CD4-positive, alpha-beta T cell treated with Interferon alpha-2 for 1 hour (primary cell): ENCODE measurements around the gene SS18.
"Not testable (repeated sequence)": the region's sequence is repeated elsewhere in the genome, so short reads cannot be mapped to it uniquely, and the experiment has no call there.

Experiments used
- DNase-seq, 2 donors: peaks; one replicate each; pipeline ENCODE4 v3.0.0-alpha.2; 2020 to 2022

Gene SS18

GRCh38 chr18:26090130-26091046 lies at the start of gene SS18:
SS18 (minus strand) TSS chr18:26090613; CDS start chr18:26090569, 44 bp downstream.
- peak; percentile 91 to 92 for DNase-seq

- no peak for DNase-seq
These were observed 45.1 kb upstream of the SS18 start for GRCh38 chr18:26135548-26135947.

GRCh38 chr18:26134107-26134506 lies 43.7 kb upstream of the SS18 start:
- peak; percentile 10 to 28 for DNase-seq

- peak; percentile 64 to 67 for DNase-seq
These were observed 43.2 kb upstream of the SS18 start, which contains the start of gene PSMA8 for GRCh38 chr18:26133652-26134051. PSMA8 (plus strand) TSS chr18:26133869; CDS start chr18:26133966, 97 bp downstream.

GRCh38 chr18:26128192-26128591 lies 37.8 kb upstream of the SS18 start:
- DNase-seq: not testable (repeated sequence)

- no peak for DNase-seq
These were observed 37.4 kb upstream of the SS18 start for GRCh38 chr18:26127786-26128185.

GRCh38 chr18:26121994-26122393 lies 31.6 kb upstream of the SS18 start:
- DNase-seq: not testable (repeated sequence)

- DNase-seq: no peak
These were observed 31.1 kb upstream of the SS18 start for GRCh38 chr18:26121476-26121875.

- no peak for DNase-seq
These were observed 28.8 kb upstream of the SS18 start for GRCh38 chr18:26119246-26119645.

GRCh38 chr18:26104035-26104434 lies 13.6 kb upstream of the SS18 start:
- no peak for DNase-seq

GRCh38 chr18:26103579-26103978 lies 13.2 kb upstream of the SS18 start:
- DNase-seq: peak; percentile 19 to 44

GRCh38 chr18:26097563-26097962 lies 7.2 kb upstream of the SS18 start:
- DNase-seq: no peak

- DNase-seq: no peak
These were observed 6.4 kb upstream of the SS18 start for GRCh38 chr18:26096852-26097251.

GRCh38 chr18:26091047-26091630 lies 726 bp upstream of the SS18 start:
- DNase-seq: no peak

GRCh38 chr18:26089293-26090129 lies 902 bp downstream of the SS18 start:
- DNase-seq: peak; percentile 1 to 36

- DNase-seq: no peak
These were observed 1.9 kb downstream of the SS18 start for GRCh38 chr18:26088487-26088886.

GRCh38 chr18:26086959-26087358 lies 3.5 kb downstream of the SS18 start:
- no peak for DNase-seq

GRCh38 chr18:26085056-26085455 lies 5.4 kb downstream of the SS18 start:
- DNase-seq: no peak

GRCh38 chr18:26083099-26083498 lies 7.3 kb downstream of the SS18 start:
- DNase-seq: no peak

- DNase-seq: no peak
These were observed 7.9 kb downstream of the SS18 start for GRCh38 chr18:26082475-26082874.

GRCh38 chr18:26074246-26074645 lies 16.2 kb downstream of the SS18 start:
- no peak for DNase-seq

- DNase-seq: no peak
These were observed 16.7 kb downstream of the SS18 start for GRCh38 chr18:26073758-26074157.

GRCh38 chr18:26071725-26072124 lies 18.7 kb downstream of the SS18 start:
- DNase-seq: no peak
